WTC11 (cell line): ENCODE data around the gene NPEPL1.

Source experiments
- CTCF ChIP-seq: fragments of 200-600 bp; IDR thresholded peaks from 2 replicates; pipeline ENCODE4 v1.8.0; 2022; ENCODE audit warnings: antibody characterized with exemption
- TEAD1 ChIP-seq: sonication (generic); formaldehyde crosslinking; IDR thresholded peaks from 2 replicates; pipeline ENCODE4 v1.8.0; 2022; ENCODE audit warnings: mild to moderate bottlenecking, missing genetic modification reagents

- TF ChIP-seq TEAD1 (CRISPR knock-in tag) (no peak), CTCF (no peak)
These were observed 8.2 kb downstream of the NPEPL1 start for GRCh38 chr20:58700823-58701222.
